Osteoblast (primary cell): ENCODE results near the gene EMC8. TPM values are rescaled to one million over a fixed set of nuclear protein-coding genes. Genes with fewer than 3 reads are reported as not detected.
"Not testable (repeated sequence)": the region's sequence is repeated elsewhere in the genome, so short reads cannot be mapped to it uniquely, and the experiment has no call there.

ENCODE experiments used
- DNase-seq: peaks from one replicate; pipeline ENCODE4 v3.0.0; 2011; ENCODE audit warnings: low spot score, mixed read lengths; ENCODE audit not compliant: insufficient read length; ENCODE audit errors: missing footprints
- H2AFZ ChIP-seq: 2 replicates; pipeline ENCODE4 v1.6.0; 2011; ENCODE audit warnings: mild to moderate bottlenecking, low read length
- H3K27ac ChIP-seq: 2 replicates; pipeline ENCODE4 v1.5.1; 2011; ENCODE audit warnings: mild to moderate bottlenecking, low read depth, low read length, moderate library complexity
- H3K27me3 ChIP-seq: 2 replicates; pipeline ENCODE4 v1.6.0; 2012; ENCODE audit warnings: mild to moderate bottlenecking, control low read depth, inconsistent platforms, low read length, moderate library complexity; ENCODE audit not compliant: insufficient read depth
- H3K36me3 ChIP-seq: 2 replicates; pipeline ENCODE4 v1.5.1; 2011; ENCODE audit warnings: mild to moderate bottlenecking, low read length, control low read depth, moderate library complexity; ENCODE audit not compliant: insufficient read depth
- H3K4me1 ChIP-seq: 2 replicates; pipeline ENCODE4 v1.5.1; 2011; ENCODE audit warnings: mild to moderate bottlenecking, low read length, control low read depth, moderate library complexity; ENCODE audit not compliant: insufficient read depth
- H3K4me2 ChIP-seq: 2 replicates; pipeline ENCODE4 v1.6.0; 2011; ENCODE audit warnings: mild to moderate bottlenecking, low read length; ENCODE audit not compliant: insufficient read depth
- H3K4me3 ChIP-seq: fragments of 200-600 bp; sonication (generic); 3 replicates; pipeline ENCODE4 v1.5.1; 2012; ENCODE audit warnings: mild to moderate bottlenecking, low read length, inconsistent platforms; ENCODE audit not compliant: insufficient read depth
- H3K79me2 ChIP-seq: 2 replicates; pipeline ENCODE4 v1.6.0; 2012; ENCODE audit warnings: mild to moderate bottlenecking, low read length, control low read depth, inconsistent platforms; ENCODE audit not compliant: insufficient read depth
- H3K9me3 ChIP-seq: 2 replicates; pipeline ENCODE4 v1.5.1; 2011; ENCODE audit warnings: low read depth, low read length, control low read depth
- H4K20me1 ChIP-seq: 2 replicates; pipeline ENCODE4 v1.6.0; 2012; ENCODE audit warnings: mild to moderate bottlenecking, low read length, control low read depth; ENCODE audit not compliant: insufficient read depth
- CTCF ChIP-seq: IDR thresholded peaks from 2 replicates; pipeline ENCODE4 v1.5.1; 2011; ENCODE audit warnings: mild to moderate bottlenecking, low read depth, low read length, moderate library complexity; ENCODE audit errors: extremely low read depth
- total RNA-seq: library from RNA; depleted of rRNA; stranded (reverse); fragments of >200 nt; gene quantifications from 2 replicates; pipeline ENCODE4 v1.2.3, GENCODE V29; 2012

The EMC8 gene
- total RNA-seq, 1 donor: 28.6 TPM

- peak; percentile 99 for DNase-seq
Observed at GRCh38 chr16:85821390-85822135, 22.2 kb upstream of the EMC8 start.

DNA sequence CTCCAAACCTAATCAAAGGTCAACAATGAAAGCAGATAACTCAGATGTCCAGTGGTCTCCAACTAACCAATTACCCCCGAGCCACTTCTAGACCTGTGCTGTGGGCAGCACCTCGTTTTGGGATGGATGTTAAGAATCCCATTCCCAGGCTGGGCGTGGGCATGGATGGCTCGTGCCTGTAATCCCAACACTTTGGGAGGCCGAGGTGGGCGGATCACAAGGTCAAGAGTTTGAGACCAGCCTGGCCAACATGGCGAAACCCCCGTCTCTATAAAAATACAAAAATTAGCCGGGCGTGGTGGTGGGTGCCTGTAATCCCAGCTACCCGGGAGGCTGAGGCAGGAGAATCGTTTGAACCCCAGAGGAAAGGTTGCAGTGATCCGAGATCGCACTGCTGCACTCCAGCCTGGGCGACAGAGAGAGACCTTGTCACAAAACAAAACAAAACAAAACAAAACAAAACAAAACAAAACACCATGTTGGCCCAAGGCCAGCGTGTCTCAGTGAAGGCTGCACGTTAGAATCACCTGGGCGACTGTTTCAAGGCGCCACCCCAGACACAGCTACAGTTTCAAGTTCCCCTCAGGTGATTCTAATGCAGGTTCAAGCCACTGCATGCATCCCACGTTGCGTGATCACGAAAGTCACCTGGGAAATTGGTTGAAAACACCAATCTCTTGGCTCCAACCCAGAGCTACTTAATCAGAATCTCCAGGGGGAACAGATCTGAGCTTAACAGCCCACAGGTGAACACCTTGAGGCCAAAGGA lies 21.4 kb upstream of the EMC8 start:
- Histone ChIP-seq H4K20me1 (no peaks in the 10 kb centered on the region), H3K4me2 (no peak overlapping the region), H3K36me3 (no peaks in the 10 kb centered on the region), H3K9me3 (no peaks in the 10 kb centered on the region), H2AFZ (no peak overlapping the region), H3K79me2 (no peaks in the 10 kb centered on the region), H3K27ac (no peak overlapping the region), H3K27me3 (peaks cover 15% of the 10 kb centered on the region), H3K4me3 (no peak overlapping the region), H3K4me1 (no peaks in the 10 kb centered on the region)
- TF ChIP-seq CTCF: no peak
- DNase-seq: no peak

More at GRCh38 chr16:85821390-85822135, 22.2 kb upstream of the EMC8 start:
- H3K9me3 ChIP-seq: no peaks in the 10 kb centered on the region
- no peak overlapping the region for H3K4me3 ChIP-seq
- H3K36me3 ChIP-seq: no peaks in the 10 kb centered on the region
- H3K27me3 ChIP-seq: peaks cover 15% of the 10 kb centered on the region
- H4K20me1 ChIP-seq: no peaks in the 10 kb centered on the region
- H2AFZ ChIP-seq: no peak overlapping the region
- peak; percentile 87 for TF ChIP-seq CTCF
- H3K79me2 ChIP-seq: no peaks in the 10 kb centered on the region
- H3K4me1 ChIP-seq: no peaks in the 10 kb centered on the region
- no peak overlapping the region for H3K27ac ChIP-seq
- peak overlapping the region; percentile 2 for H3K4me2 ChIP-seq

GRCh38 chr16:85819771-85820170 lies 20.4 kb upstream of the EMC8 start:
- no peaks in the 10 kb centered on the region for H3K9me3 ChIP-seq
- H3K79me2 ChIP-seq: no peaks in the 10 kb centered on the region
- no peaks in the 10 kb centered on the region for H3K4me1 ChIP-seq
- no peaks in the 10 kb centered on the region for H4K20me1 ChIP-seq
- no peak overlapping the region for H3K4me3 ChIP-seq
- no peak for TF ChIP-seq CTCF
- peaks cover 15% of the 10 kb centered on the region for H3K27me3 ChIP-seq
- H2AFZ ChIP-seq: no peak overlapping the region
- H3K27ac ChIP-seq: no peak overlapping the region
- DNase-seq: no peak
- H3K4me2 ChIP-seq: no peak overlapping the region
- H3K36me3 ChIP-seq: no peaks in the 10 kb centered on the region

DNA sequence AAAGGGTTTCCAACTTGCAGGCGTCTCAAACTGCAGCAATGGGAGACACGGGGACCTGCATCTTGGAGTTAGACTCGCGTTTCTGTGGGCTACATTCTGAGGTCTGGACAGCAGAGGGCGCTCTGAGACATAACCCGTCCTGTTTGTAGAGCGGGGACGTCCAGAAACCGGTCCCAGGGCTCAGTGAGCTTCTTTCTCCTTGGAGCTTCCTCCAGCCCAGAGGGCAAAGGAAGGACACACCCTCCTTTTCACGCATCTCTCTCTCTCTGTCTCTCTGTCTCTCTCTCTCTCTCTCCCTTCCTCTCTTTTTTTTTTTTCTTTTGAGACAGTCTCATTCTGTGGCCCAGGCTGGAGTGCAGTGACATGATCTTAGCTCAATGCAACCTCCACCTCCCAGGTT lies 19.9 kb upstream of the EMC8 start:
- H3K9me3 ChIP-seq: no peaks in the 10 kb centered on the region
- no peak overlapping the region for H3K4me2 ChIP-seq
- no peaks in the 10 kb centered on the region for H4K20me1 ChIP-seq
- no peak overlapping the region for H3K4me3 ChIP-seq
- H2AFZ ChIP-seq: no peak overlapping the region
- no peaks in the 10 kb centered on the region for H3K79me2 ChIP-seq
- peak; percentile 78 for TF ChIP-seq CTCF
- H3K36me3 ChIP-seq: no peaks in the 10 kb centered on the region
- H3K4me1 ChIP-seq: no peaks in the 10 kb centered on the region
- peaks cover 17% of the 10 kb centered on the region for H3K27me3 ChIP-seq
- no peak overlapping the region for H3K27ac ChIP-seq
- peak; percentile 97 for DNase-seq

- H3K4me1 ChIP-seq, H3K36me3 ChIP-seq, H3K27ac ChIP-seq, H4K20me1 ChIP-seq, DNase-seq, H3K9me3 ChIP-seq, H3K4me2 ChIP-seq, H3K79me2 ChIP-seq, H3K4me3 ChIP-seq, H2AFZ ChIP-seq: not testable (repeated sequence)
- H3K27me3 ChIP-seq: peaks cover 29% of the 10 kb centered on the region
Observed at GRCh38 chr16:85817195-85817594, 17.9 kb upstream of the EMC8 start.
